GM23338 (cell line): ENCODE results near the gene RPL41. TPM values are rescaled to one million over a fixed set of nuclear protein-coding genes. Genes with fewer than 3 reads are reported as not detected.

ENCODE experiments used
- ATAC-seq: fragments of 200-7000 bp; cut with Tn5 transposase; 3 replicates; pipeline ENCODE4 v1.9.1; 2020
- DNase-seq: peaks from one replicate; pipeline ENCODE4 v3.0.0-alpha.2; 2015; ENCODE audit warnings: low spot score
- H2AFZ ChIP-seq: fragments of 200-600 bp; sonication (generic); 2 replicates; pipeline ENCODE4 v1.8.0; 2016; ENCODE audit warnings: antibody characterized with exemption, mild to moderate bottlenecking, moderate library complexity
- H3F3A ChIP-seq: fragments of 200-600 bp; sonication (generic); replicated peaks from 2 replicates; pipeline ENCODE4 v1.8.0; 2017; ENCODE audit warnings: antibody characterized with exemption, mixed run types, low read depth
- H3K27ac ChIP-seq: fragments of 200-600 bp; sonication (generic); 2 replicates; pipeline ENCODE4 v1.6.1; 2016; ENCODE audit warnings: low read depth
- H3K27me3 ChIP-seq: fragments of 200-600 bp; sonication (generic); 2 replicates; pipeline ENCODE4 v1.8.0; 2016; ENCODE audit warnings: mild to moderate bottlenecking, mixed run types, moderate library complexity; ENCODE audit not compliant: insufficient read depth
- H3K36me3 ChIP-seq: fragments of 200-600 bp; sonication (generic); 2 replicates; pipeline ENCODE4 v1.8.0; 2016; ENCODE audit warnings: mild to moderate bottlenecking; ENCODE audit not compliant: insufficient read depth
- H3K4me1 ChIP-seq: fragments of 200-600 bp; sonication (generic); 2 replicates; pipeline ENCODE4 v1.8.0; 2016; ENCODE audit warnings: mild to moderate bottlenecking, moderate library complexity; ENCODE audit not compliant: insufficient read depth
- H3K4me2 ChIP-seq: fragments of 200-600 bp; sonication (generic); 2 replicates; pipeline ENCODE4 v1.7.1; 2017; ENCODE audit warnings: mixed run types
- H3K4me3 ChIP-seq: fragments of 200-600 bp; sonication (generic); 2 replicates; pipeline ENCODE4 v1.6.1; 2016; ENCODE audit warnings: mixed run types
- H3K79me2 ChIP-seq: fragments of 200-600 bp; sonication (generic); replicated peaks from 2 replicates; pipeline ENCODE4 v1.8.0; 2017; ENCODE audit warnings: mild to moderate bottlenecking; ENCODE audit not compliant: insufficient read depth
- H3K9me2 ChIP-seq: fragments of 200-600 bp; sonication (generic); 2 replicates; pipeline ENCODE4 v1.8.0; 2017; ENCODE audit not compliant: insufficient read depth
- H4K20me1 ChIP-seq: fragments of 200-600 bp; sonication (generic); replicated peaks from 2 replicates; pipeline ENCODE4 v1.8.0; 2017; ENCODE audit warnings: mild to moderate bottlenecking; ENCODE audit not compliant: insufficient read depth
- H3K27ac Mint-ChIP-seq: 2 replicates; pipeline ENCODE4 v1.8.0; 2020; ENCODE audit warnings: inconsistent platforms, mild to moderate bottlenecking, moderate library complexity, mixed read lengths
- H3K27me3 Mint-ChIP-seq: 3 replicates; pipeline ENCODE4 v1.8.0; 2022; ENCODE audit warnings: low read depth, mild to moderate bottlenecking, moderate library complexity, mixed read lengths, inconsistent platforms; ENCODE audit not compliant: insufficient read depth, poor library complexity
- H3K36me3 Mint-ChIP-seq: 3 replicates; pipeline ENCODE4 v1.8.0; 2021; ENCODE audit warnings: low read depth, mild to moderate bottlenecking, inconsistent platforms, moderate library complexity, mixed read lengths
- H3K4me1 Mint-ChIP-seq: 3 replicates; pipeline ENCODE4 v1.8.0; 2020; ENCODE audit warnings: mild to moderate bottlenecking, inconsistent platforms, mixed read lengths
- H3K4me3 Mint-ChIP-seq: 3 replicates; pipeline ENCODE4 v1.8.0; 2021; ENCODE audit warnings: moderate library complexity, mild to moderate bottlenecking, inconsistent platforms, mixed read lengths
- H3K9me3 Mint-ChIP-seq: 3 replicates; pipeline ENCODE4 v1.8.0; 2020; ENCODE audit warnings: moderate library complexity, mild to moderate bottlenecking, inconsistent platforms, mixed read lengths
- CREB1 ChIP-seq: fragments of 250-450 bp; sonication (Bioruptor Pico); IDR thresholded peaks from 2 replicates; pipeline ENCODE4 v1.5.0; 2020; ENCODE audit warnings: low read depth, mild to moderate bottlenecking, moderate library complexity
- EZH2 ChIP-seq: fragments of 200-600 bp; sonication (generic); IDR thresholded peaks from one replicate; pipeline ENCODE4 v1.8.0; 2017; ENCODE audit warnings: antibody characterized with exemption, mild to moderate bottlenecking, low read depth; ENCODE audit not compliant: unreplicated experiment
- EZH2phosphoT487 ChIP-seq: fragments of 200-600 bp; sonication (generic); IDR thresholded peaks from one replicate; pipeline ENCODE4 v1.8.1; 2018; ENCODE audit warnings: antibody characterized with exemption; ENCODE audit not compliant: unreplicated experiment
- JUNB ChIP-seq: IDR thresholded peaks from one replicate; pipeline ENCODE4 v1.6.1; 2016; ENCODE audit warnings: antibody characterized with exemption; ENCODE audit not compliant: unreplicated experiment
- NANOG ChIP-seq: IDR thresholded peaks from 2 replicates; pipeline ENCODE4 v1.6.1; 2016; ENCODE audit warnings: antibody characterized with exemption, borderline replicate concordance
- POLR2AphosphoS5 ChIP-seq: IDR thresholded peaks from 2 replicates; pipeline ENCODE4 v1.6.1; 2016; ENCODE audit warnings: antibody characterized with exemption, low read depth
- STAT1 ChIP-seq: IDR thresholded peaks from one replicate; pipeline ENCODE4 v1.6.1; 2016; ENCODE audit warnings: antibody characterized with exemption; ENCODE audit not compliant: unreplicated experiment
- ZNF114 ChIP-seq: fragments of 250-450 bp; sonication (Bioruptor Pico); IDR thresholded peaks from 2 replicates; pipeline ENCODE4 v1.5.0; 2020; ENCODE audit warnings: mild to moderate bottlenecking, moderate library complexity
- ZNF331 ChIP-seq: fragments of 250-450 bp; sonication (Bioruptor Pico); IDR thresholded peaks from 2 replicates; pipeline ENCODE4 v1.5.0; 2020; ENCODE audit warnings: low read depth, mild to moderate bottlenecking, moderate library complexity
- polyA plus RNA-seq: library from polyadenylated mRNA; unstranded; fragments of >200 nt; fragmentation: Nextera tagmentation; extraction: Ambion mirVana; gene quantifications from 2 replicates; pipeline ENCODE4 v1.2.1, GENCODE V29; 2016
- total RNA-seq: library from RNA; depleted of rRNA; stranded (reverse); fragments of >200 nt; shearing (Covaris generic); gene quantifications from 2 replicates; pipeline ENCODE4 v1.2.3, GENCODE V29; 2014
- TF ChIP-seq, protein P1 (sequence below): IDR thresholded peaks from 2 replicates; pipeline ENCODE4 v1.6.1; 2016; ENCODE audit warnings: antibody characterized with exemption
- TF ChIP-seq, protein P2 (sequence below): IDR thresholded peaks from one replicate; pipeline ENCODE4 v1.6.1; 2018; ENCODE audit warnings: antibody characterized with exemption; ENCODE audit not compliant: unreplicated experiment
- TF ChIP-seq, protein P3 (sequence below), 2 experiments: fragments of 200-600 bp in 1 of 2; sonication (generic) in 1 of 2; conservative IDR thresholded peaks; 2 replicates each; pipeline versions ENCODE4 v1.5.1 to v1.6.1; 2016 to 2017; ENCODE audit warnings: antibody characterized with exemption in 2 of 2, low read depth in 2 of 2, mild to moderate bottlenecking in 2 of 2, moderate library complexity in 1 of 2
- TF ChIP-seq, protein P4 (sequence below): fragments of 250-450 bp; sonication (Bioruptor Pico); IDR thresholded peaks from 2 replicates; pipeline ENCODE4 v1.5.0; 2020; ENCODE audit warnings: mild to moderate bottlenecking, moderate library complexity

RPL41 gene
- total and polyA plus RNA-seq, 2 experiments from 2014 or later = 2,039 to 3,875 TPM

DNA sequence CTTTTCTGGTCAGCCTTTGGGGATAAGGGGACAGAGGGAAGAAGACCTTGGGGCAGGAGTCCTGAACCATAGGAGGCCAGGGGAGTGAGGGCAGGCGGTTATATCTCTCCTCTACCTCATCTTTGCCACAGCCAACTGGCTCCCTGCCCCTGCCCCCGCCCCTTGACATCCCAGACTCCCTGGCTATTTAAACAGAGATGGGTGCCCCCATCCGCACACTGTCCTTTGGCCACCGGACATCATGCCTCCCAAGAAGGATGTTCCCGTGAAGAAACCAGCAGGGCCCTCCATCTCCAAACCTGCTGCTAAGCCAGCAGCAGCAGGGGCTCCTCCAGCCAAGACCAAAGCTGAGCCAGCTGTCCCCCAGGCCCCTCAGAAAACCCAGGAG is 37.2 kb downstream of the RPL41 start:
- peaks cover 17% of the 10 kb centered on the region for H3K79me2 ChIP-seq
- H3K36me3 Mint-ChIP-seq = peaks cover 28% of the 10 kb centered on the region
- peaks cover 22% of the 10 kb centered on the region for H3K4me1 ChIP-seq
- no peaks in the 10 kb centered on the region; the same call in 1 of the 3 replicates for H3K9me3 Mint-ChIP-seq
- ATAC-seq (no peak), DNase-seq (no peak)
- H2AFZ ChIP-seq = no peak overlapping the region
- H3K27ac Mint-ChIP-seq = no peak overlapping the region
- H3K9me2 ChIP-seq = no peaks in the 10 kb centered on the region
- peak overlapping the region; percentile 89 for H3K4me2 ChIP-seq
- H3K4me3 Mint-ChIP-seq = peak overlapping the region; percentile 96
- peaks cover 26% of the 10 kb centered on the region for H3K27me3 Mint-ChIP-seq
- peaks cover 26% of the 10 kb centered on the region for H3F3A ChIP-seq
- H4K20me1 ChIP-seq = no peaks in the 10 kb centered on the region
- H3K27me3 ChIP-seq = no peaks in the 10 kb centered on the region
- 0 out of 2 replicates have a peak, but pooled peaks cover 2% of the 10 kb centered on the region for H3K36me3 ChIP-seq
- H3K4me1 Mint-ChIP-seq = peaks cover 26% of the 10 kb centered on the region
- no peak overlapping the region for H3K27ac ChIP-seq
- TF ChIP-seq POLR2AphosphoS5 (no peak), NANOG (no peak), ZNF331 (CRISPR knock-in tag) (no peak), ZNF114 (CRISPR knock-in tag) (no peak), EZH2phosphoT487 (no peak), STAT1 (no peak), CREB1 (CRISPR knock-in tag) (no peak), JUNB (no peak), EZH2 (no peak)
- TF ChIP-seq, protein P1, sequence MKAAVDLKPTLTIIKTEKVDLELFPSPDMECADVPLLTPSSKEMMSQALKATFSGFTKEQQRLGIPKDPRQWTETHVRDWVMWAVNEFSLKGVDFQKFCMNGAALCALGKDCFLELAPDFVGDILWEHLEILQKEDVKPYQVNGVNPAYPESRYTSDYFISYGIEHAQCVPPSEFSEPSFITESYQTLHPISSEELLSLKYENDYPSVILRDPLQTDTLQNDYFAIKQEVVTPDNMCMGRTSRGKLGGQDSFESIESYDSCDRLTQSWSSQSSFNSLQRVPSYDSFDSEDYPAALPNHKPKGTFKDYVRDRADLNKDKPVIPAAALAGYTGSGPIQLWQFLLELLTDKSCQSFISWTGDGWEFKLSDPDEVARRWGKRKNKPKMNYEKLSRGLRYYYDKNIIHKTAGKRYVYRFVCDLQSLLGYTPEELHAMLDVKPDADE = no peak
- TF ChIP-seq, protein P2, sequence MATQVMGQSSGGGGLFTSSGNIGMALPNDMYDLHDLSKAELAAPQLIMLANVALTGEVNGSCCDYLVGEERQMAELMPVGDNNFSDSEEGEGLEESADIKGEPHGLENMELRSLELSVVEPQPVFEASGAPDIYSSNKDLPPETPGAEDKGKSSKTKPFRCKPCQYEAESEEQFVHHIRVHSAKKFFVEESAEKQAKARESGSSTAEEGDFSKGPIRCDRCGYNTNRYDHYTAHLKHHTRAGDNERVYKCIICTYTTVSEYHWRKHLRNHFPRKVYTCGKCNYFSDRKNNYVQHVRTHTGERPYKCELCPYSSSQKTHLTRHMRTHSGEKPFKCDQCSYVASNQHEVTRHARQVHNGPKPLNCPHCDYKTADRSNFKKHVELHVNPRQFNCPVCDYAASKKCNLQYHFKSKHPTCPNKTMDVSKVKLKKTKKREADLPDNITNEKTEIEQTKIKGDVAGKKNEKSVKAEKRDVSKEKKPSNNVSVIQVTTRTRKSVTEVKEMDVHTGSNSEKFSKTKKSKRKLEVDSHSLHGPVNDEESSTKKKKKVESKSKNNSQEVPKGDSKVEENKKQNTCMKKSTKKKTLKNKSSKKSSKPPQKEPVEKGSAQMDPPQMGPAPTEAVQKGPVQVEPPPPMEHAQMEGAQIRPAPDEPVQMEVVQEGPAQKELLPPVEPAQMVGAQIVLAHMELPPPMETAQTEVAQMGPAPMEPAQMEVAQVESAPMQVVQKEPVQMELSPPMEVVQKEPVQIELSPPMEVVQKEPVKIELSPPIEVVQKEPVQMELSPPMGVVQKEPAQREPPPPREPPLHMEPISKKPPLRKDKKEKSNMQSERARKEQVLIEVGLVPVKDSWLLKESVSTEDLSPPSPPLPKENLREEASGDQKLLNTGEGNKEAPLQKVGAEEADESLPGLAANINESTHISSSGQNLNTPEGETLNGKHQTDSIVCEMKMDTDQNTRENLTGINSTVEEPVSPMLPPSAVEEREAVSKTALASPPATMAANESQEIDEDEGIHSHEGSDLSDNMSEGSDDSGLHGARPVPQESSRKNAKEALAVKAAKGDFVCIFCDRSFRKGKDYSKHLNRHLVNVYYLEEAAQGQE = no peak
- TF ChIP-seq, protein P3, sequence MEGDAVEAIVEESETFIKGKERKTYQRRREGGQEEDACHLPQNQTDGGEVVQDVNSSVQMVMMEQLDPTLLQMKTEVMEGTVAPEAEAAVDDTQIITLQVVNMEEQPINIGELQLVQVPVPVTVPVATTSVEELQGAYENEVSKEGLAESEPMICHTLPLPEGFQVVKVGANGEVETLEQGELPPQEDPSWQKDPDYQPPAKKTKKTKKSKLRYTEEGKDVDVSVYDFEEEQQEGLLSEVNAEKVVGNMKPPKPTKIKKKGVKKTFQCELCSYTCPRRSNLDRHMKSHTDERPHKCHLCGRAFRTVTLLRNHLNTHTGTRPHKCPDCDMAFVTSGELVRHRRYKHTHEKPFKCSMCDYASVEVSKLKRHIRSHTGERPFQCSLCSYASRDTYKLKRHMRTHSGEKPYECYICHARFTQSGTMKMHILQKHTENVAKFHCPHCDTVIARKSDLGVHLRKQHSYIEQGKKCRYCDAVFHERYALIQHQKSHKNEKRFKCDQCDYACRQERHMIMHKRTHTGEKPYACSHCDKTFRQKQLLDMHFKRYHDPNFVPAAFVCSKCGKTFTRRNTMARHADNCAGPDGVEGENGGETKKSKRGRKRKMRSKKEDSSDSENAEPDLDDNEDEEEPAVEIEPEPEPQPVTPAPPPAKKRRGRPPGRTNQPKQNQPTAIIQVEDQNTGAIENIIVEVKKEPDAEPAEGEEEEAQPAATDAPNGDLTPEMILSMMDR (conservative IDR thresholded peaks at IDR 0.05; ENCODE audit: low read depth in 2 of 2) = no peak
- TF ChIP-seq, protein P4, sequence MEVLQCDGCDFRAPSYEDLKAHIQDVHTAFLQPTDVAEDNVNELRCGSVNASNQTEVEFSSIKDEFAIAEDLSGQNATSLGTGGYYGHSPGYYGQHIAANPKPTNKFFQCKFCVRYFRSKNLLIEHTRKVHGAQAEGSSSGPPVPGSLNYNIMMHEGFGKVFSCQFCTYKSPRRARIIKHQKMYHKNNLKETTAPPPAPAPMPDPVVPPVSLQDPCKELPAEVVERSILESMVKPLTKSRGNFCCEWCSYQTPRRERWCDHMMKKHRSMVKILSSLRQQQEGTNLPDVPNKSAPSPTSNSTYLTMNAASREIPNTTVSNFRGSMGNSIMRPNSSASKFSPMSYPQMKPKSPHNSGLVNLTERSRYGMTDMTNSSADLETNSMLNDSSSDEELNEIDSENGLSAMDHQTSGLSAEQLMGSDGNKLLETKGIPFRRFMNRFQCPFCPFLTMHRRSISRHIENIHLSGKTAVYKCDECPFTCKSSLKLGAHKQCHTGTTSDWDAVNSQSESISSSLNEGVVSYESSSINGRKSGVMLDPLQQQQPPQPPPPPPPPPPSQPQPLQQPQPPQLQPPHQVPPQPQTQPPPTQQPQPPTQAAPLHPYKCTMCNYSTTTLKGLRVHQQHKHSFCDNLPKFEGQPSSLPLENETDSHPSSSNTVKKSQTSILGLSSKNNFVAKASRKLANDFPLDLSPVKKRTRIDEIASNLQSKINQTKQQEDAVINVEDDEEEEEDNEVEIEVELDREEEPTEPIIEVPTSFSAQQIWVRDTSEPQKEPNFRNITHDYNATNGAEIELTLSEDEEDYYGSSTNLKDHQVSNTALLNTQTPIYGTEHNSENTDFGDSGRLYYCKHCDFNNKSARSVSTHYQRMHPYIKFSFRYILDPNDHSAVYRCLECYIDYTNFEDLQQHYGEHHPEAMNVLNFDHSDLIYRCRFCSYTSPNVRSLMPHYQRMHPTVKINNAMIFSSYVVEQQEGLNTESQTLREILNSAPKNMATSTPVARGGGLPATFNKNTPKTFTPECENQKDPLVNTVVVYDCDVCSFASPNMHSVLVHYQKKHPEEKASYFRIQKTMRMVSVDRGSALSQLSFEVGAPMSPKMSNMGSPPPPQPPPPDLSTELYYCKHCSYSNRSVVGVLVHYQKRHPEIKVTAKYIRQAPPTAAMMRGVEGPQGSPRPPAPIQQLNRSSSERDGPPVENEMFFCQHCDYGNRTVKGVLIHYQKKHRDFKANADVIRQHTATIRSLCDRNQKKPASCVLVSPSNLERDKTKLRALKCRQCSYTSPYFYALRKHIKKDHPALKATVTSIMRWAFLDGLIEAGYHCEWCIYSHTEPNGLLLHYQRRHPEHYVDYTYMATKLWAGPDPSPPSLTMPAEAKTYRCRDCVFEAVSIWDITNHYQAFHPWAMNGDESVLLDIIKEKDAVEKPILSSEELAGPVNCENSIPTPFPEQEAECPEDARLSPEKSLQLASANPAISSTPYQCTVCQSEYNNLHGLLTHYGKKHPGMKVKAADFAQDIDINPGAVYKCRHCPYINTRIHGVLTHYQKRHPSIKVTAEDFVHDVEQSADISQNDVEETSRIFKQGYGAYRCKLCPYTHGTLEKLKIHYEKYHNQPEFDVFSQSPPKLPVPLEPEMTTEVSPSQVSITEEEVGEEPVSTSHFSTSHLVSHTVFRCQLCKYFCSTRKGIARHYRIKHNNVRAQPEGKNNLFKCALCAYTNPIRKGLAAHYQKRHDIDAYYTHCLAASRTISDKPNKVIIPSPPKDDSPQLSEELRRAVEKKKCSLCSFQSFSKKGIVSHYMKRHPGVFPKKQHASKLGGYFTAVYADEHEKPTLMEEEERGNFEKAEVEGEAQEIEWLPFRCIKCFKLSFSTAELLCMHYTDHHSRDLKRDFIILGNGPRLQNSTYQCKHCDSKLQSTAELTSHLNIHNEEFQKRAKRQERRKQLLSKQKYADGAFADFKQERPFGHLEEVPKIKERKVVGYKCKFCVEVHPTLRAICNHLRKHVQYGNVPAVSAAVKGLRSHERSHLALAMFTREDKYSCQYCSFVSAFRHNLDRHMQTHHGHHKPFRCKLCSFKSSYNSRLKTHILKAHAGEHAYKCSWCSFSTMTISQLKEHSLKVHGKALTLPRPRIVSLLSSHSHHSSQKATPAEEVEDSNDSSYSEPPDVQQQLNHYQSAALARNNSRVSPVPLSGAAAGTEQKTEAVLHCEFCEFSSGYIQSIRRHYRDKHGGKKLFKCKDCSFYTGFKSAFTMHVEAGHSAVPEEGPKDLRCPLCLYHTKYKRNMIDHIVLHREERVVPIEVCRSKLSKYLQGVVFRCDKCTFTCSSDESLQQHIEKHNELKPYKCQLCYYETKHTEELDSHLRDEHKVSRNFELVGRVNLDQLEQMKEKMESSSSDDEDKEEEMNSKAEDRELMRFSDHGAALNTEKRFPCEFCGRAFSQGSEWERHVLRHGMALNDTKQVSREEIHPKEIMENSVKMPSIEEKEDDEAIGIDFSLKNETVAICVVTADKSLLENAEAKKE = no peak
- H3K4me3 ChIP-seq = peak overlapping the region; percentile 90
